ENCODE measurements around the gene BPI.
"Not testable (repeated sequence)": the region's sequence is repeated elsewhere in the genome, so short reads cannot be mapped to it uniquely, and the experiment has no call there.

The BPI gene

DNA sequence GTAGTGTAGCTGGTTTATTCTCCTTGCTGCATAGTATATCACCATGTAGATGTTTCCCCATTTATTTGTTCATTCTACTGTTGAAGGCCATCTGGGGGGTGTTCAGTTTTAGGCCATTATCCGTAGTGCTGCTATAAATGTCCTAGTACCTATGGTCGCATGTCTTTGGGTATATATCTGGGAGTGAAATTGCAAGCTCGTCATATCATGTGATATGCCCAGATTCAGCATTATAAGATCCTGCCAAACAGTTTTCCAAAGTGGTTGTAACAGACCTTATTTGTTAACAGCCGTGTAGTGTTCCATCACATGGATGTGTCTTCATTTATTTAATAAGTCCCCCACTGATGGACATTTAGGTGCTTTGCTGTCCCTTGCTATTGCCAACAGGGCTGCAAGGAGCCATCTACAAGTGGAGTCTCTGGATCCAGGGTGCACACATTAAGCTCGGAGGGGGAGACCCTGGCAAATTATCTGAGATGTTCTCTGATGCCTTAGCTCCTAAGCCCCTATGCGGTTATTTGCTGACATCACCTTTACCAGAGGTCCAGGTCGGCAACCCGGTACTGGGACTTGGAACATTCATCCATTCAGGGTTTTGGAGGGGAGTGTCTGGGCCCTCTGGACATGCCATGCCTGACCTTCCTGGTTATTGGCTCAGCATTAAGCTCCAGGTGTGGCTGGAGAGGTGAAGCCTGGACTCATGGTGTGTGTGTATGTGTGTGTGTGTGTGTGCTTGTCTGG is 59.2 kb downstream of the BPI start:
- no peak for DNase-seq (ENCODE audit: low read depth)

GRCh38 chr20:38369389-38369788 is 65.4 kb downstream of the BPI start:
- DNase-seq (ENCODE audit: low read depth) = no peak

DNA sequence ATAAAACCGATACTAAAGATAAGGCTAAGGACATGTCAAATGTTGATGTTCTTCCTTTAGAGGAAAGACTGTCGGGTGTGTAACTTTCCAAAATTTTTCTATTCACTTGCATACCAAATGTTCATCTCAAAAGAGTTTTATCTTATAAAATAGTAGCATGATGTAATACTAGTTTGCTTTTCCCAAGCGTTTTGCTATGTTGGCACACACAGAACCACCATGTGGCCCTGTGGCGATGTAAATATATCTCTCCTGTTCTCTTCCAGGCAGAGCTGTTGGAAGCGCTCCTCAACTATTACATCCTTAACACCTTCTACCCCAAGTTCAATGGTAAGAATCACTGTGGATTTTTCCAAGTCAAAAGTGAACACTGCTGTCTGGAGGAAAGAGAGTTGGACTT is 68.8 kb downstream of the BPI start:
- DNase-seq (ENCODE audit: low read depth) = no peak

GRCh38 chr20:38373231-38373867 is 69.4 kb downstream of the BPI start:
- DNase-seq (ENCODE audit: low read depth) = no peak

DNA sequence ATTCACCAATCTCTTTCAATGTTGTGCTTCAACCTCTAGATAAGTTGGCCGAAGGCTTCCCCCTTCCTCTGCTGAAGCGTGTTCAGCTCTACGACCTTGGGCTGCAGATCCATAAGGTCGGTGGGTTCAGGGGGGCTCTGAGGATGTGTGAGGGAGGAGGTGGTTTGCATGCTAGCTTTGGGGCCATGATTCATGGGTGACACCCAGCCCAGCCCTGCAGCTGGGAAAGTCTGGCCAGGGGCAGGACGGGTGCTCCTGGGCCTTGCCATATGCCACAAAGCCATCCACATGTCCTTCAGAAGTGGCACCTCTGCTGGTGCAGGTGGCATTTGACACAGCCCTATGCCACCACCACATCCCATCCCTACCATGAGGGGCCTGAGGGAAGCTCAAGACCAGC is 69.9 kb downstream of the BPI start:
- no peak for DNase-seq (ENCODE audit: low read depth)

DNA sequence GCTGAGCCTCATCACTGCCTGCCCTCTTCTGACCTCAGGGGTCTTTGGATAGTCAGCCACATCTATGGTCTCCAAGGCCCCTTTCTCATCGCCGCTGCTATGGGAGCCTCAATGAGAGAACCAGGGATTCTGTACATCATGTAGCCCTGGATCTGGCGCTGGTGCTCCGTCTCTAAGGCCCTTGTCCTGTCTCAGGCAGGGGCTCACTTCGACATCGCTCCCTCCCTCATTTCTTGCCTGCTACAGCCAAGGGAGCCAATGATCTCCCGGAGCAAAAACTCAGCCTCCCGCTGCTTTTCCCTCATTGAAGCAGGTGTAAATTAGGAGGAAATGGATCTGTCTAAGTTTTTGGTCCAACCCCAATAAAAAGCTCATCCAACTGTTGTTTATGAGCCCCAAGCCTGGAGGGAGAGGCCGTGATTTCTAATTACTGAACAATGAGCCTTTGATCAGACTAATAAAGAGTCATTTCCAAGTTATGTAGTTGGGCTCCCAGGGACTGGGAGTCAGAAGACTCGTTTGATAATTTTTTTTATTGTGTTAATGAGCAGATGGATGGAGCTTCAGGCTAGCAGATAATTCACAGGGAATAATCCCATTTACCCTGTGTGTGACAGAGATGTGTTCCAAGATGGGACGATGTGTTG is 73.2 kb downstream of the BPI start:
- DNase-seq (ENCODE audit: low read depth) = no peak

DNA sequence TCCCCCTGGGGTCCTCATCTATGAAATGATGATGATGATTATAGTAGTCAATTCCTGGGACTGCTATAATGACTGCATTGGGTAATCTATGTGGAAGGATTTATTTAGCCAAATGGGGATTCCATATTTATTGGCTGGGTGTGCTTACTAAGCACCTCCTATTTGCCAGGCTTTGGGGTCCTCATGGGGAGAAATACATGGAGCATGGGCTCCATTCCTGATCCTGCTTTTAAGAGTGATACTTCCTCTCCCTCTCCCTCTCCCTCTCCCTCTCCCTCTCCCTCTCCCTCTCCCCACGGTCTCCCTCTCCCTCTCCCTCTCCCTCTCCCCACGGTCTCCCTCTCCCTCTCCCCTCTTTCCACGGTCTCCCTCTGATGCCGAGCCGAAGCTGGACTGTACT is 73.9 kb downstream of the BPI start:
- not testable (repeated sequence) for DNase-seq (ENCODE audit: low read depth)

GRCh38 chr20:38383147-38383546 is 79.2 kb downstream of the BPI start:
- no peak for DNase-seq (ENCODE audit: low read depth)

- DNase-seq (ENCODE audit: low read depth) = no peak
Measured at GRCh38 chr20:38386004-38386403, 82.0 kb downstream of the BPI start.

- no peak for DNase-seq (ENCODE audit: low read depth)
Measured at GRCh38 chr20:38386851-38387250, 82.9 kb downstream of the BPI start.
